Measurements from ENCODE around the gene MRPL18. TPM values are rescaled to one million over a fixed set of nuclear protein-coding genes. Genes with fewer than 3 reads are reported as not detected.
A peak's percentile ranks its signal among the peaks of the same experiment; 100 is the strongest.

The MRPL18 gene
- total RNA-seq, 1 experiment from 2014 or later: 71.1 TPM

- peaks cover 72% of the 10 kb centered on the region for H3K36me3 Mint-ChIP-seq (ENCODE audit: insufficient read depth, unreplicated experiment)
- no peak for TF ChIP-seq CTCF (IDR thresholded peaks at IDR 0.05; ENCODE audit: insufficient read depth in 1 of 2, low read depth in 1 of 2, low read length in 1 of 2, severe bottlenecking in 1 of 2, unreplicated experiment in 1 of 2)
- no peaks in the 10 kb centered on the region for H3K4me1 ChIP-seq
- H3K9me3 ChIP-seq: no peaks in the 10 kb centered on the region
- POLR2A ChIA-PET: no interaction called here
- CTCF ChIA-PET: no interaction called here
- H3K4me3 Mint-ChIP-seq (ENCODE audit: unreplicated experiment): no peak overlapping the region
- H3K4me3 ChIP-seq (ENCODE audit: low read depth, low read length): no peak overlapping the region
- TSS peak; percentile 14 for BruUV-seq (replicated peaks)
- H3K27me3 Mint-ChIP-seq (ENCODE audit: insufficient read depth, unreplicated experiment): no peaks in the 10 kb centered on the region
- H3K36me3 ChIP-seq (ENCODE audit: control insufficient read depth, insufficient read depth, low read length): peaks cover 4% of the 10 kb centered on the region
- no peak for DNase-seq
- H3K27me3 ChIP-seq (replicated peaks; ENCODE audit: control insufficient read depth, insufficient read depth, low read length): no peaks in the 10 kb centered on the region
- intact Hi-C loops (cut with micrococcal nuclease; ENCODE audit: unreplicated experiment): no loop called here
- H3K27ac Mint-ChIP-seq (ENCODE audit: unreplicated experiment): no peak overlapping the region
- H3K4me1 Mint-ChIP-seq (ENCODE audit: low read depth, unreplicated experiment): no peaks in the 10 kb centered on the region
- no peaks in the 10 kb centered on the region for H3K9me3 Mint-ChIP-seq (ENCODE audit: unreplicated experiment)
Measured at GRCh38 chr6:159797554-159797953, 7.3 kb downstream of the MRPL18 start.

GRCh38 chr6:159800141-159800865 lies 10.0 kb downstream of the MRPL18 start, which contains the start of gene PNLDC1:
Gene PNLDC1, plus strand, starts transcription at chr6:159800276. Its CDS starts 32 bp downstream, at chr6:159800308.
- Mint-ChIP-seq H3K4me3 (ENCODE audit: unreplicated experiment) (no peak within 1 kb of the TSS), H3K4me1 (ENCODE audit: low read depth, unreplicated experiment) (peaks cover 6% of the 10 kb centered on the region), H3K36me3 (ENCODE audit: insufficient read depth, unreplicated experiment) (peaks cover 48% of the 10 kb centered on the region), H3K27me3 (ENCODE audit: insufficient read depth, unreplicated experiment) (no peaks in the 10 kb centered on the region), H3K27ac (ENCODE audit: unreplicated experiment) (no peak within 1 kb of the TSS), H3K9me3 (ENCODE audit: unreplicated experiment) (no peaks in the 10 kb centered on the region)
- H3K9me3 ChIP-seq: no peaks in the 10 kb centered on the region
- H3K4me3 ChIP-seq (ENCODE audit: low read depth, low read length): no peak within 1 kb of the TSS
- no peaks in the 10 kb centered on the region for H3K27me3 ChIP-seq (replicated peaks; ENCODE audit: control insufficient read depth, insufficient read depth, low read length)
- no peak for DNase-seq
- no peak for TF ChIP-seq CTCF (IDR thresholded peaks at IDR 0.05; ENCODE audit: insufficient read depth in 1 of 2, low read depth in 1 of 2, low read length in 1 of 2, severe bottlenecking in 1 of 2, unreplicated experiment in 1 of 2)
- CTCF ChIA-PET: no interaction called here
- POLR2A ChIA-PET: no interaction called here
- BruUV-seq (replicated peaks): no TSS peak
- H3K4me1 ChIP-seq: peaks cover 10% of the 10 kb centered on the region
- intact Hi-C loops (cut with micrococcal nuclease; ENCODE audit: unreplicated experiment): no loop called here
- H3K36me3 ChIP-seq (ENCODE audit: control insufficient read depth, insufficient read depth, low read length): peaks cover 2% of the 10 kb centered on the region; the same call in 1 of the 2 replicates

- Mint-ChIP-seq H3K27ac (ENCODE audit: unreplicated experiment) (peak overlapping the region; percentile 42), H3K4me1 (ENCODE audit: low read depth, unreplicated experiment) (peaks cover 6% of the 10 kb centered on the region), H3K27me3 (ENCODE audit: insufficient read depth, unreplicated experiment) (no peaks in the 10 kb centered on the region), H3K36me3 (ENCODE audit: insufficient read depth, unreplicated experiment) (peaks cover 33% of the 10 kb centered on the region), H3K4me3 (ENCODE audit: unreplicated experiment) (no peak overlapping the region), H3K9me3 (ENCODE audit: unreplicated experiment) (no peaks in the 10 kb centered on the region)
- ChIA-PET CTCF (no interaction called here), POLR2A (interaction anchor here (0.5 kb wide), 1 partner anchor 75 kb away, joined by 3 read pairs; the partner anchor contains the start of gene WTAP)
- BruUV-seq (replicated peaks): no TSS peak
- intact Hi-C loops (cut with micrococcal nuclease; ENCODE audit: unreplicated experiment): no loop called here
- no peak for DNase-seq
- Histone ChIP-seq H3K4me3 (ENCODE audit: low read depth, low read length) (no peak overlapping the region), H3K9me3 (no peaks in the 10 kb centered on the region), H3K27me3 (replicated peaks; ENCODE audit: control insufficient read depth, insufficient read depth, low read length) (no peaks in the 10 kb centered on the region), H3K36me3 (ENCODE audit: control insufficient read depth, insufficient read depth, low read length) (peaks cover 2% of the 10 kb centered on the region; the same call in 1 of the 2 replicates), H3K4me1 (peaks cover 26% of the 10 kb centered on the region)
- TF ChIP-seq CTCF (IDR thresholded peaks at IDR 0.05; ENCODE audit: insufficient read depth in 1 of 2, low read depth in 1 of 2, low read length in 1 of 2, severe bottlenecking in 1 of 2, unreplicated experiment in 1 of 2): no peak
Measured at GRCh38 chr6:159801935-159802334, 11.7 kb downstream of the MRPL18 start.
